ENCODE results near the gene TMEM123. TPM values are rescaled to one million over a fixed set of nuclear protein-coding genes. Genes with fewer than 3 reads are reported as not detected.

Gene TMEM123
- total RNA-seq, 1 experiment from 2014 or later: 400 TPM

DNA sequence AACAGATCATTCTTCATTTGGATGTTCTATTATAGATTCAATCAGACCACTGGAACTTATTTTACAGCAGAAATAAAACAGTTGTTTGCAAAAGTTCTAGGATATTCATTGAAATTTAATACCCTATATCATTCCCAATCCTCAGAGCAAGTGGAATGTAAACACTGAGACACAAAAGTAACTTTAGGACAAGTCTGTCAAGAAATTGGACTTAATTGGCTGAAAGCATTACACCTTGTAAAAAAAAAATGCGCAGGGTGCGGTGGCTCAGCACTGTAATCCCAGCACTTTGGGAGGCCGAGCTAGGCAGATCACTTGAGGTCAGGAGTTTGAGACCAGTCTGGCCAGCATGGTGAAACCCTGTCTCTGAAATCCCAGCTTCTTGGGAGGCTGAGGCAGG, 29.9 kb upstream of the TMEM123 start:
- H3K4me3 Mint-ChIP-seq (ENCODE audit: unreplicated experiment): no peak overlapping the region
- TF ChIP-seq CTCF (IDR thresholded peaks at IDR 0.05; ENCODE audit: insufficient read depth in 1 of 2, low read depth in 1 of 2, low read length in 1 of 2, severe bottlenecking in 1 of 2, unreplicated experiment in 1 of 2): no peak
- no peaks in the 10 kb centered on the region for H3K4me1 Mint-ChIP-seq (ENCODE audit: low read depth, unreplicated experiment)
- H3K27ac Mint-ChIP-seq (ENCODE audit: unreplicated experiment): no peak overlapping the region
- H3K27me3 ChIP-seq (replicated peaks; ENCODE audit: control insufficient read depth, insufficient read depth, low read length): no peaks in the 10 kb centered on the region
- H3K4me1 ChIP-seq: peaks cover 10% of the 10 kb centered on the region
- no peak for DNase-seq
- H3K9me3 ChIP-seq: no peaks in the 10 kb centered on the region
- H3K4me3 ChIP-seq (ENCODE audit: low read depth, low read length): no peak overlapping the region
- no TSS peak for BruUV-seq (replicated peaks)
- intact Hi-C loops (cut with micrococcal nuclease; ENCODE audit: unreplicated experiment): no loop called here
- no peaks in the 10 kb centered on the region for H3K27me3 Mint-ChIP-seq (ENCODE audit: insufficient read depth, unreplicated experiment)
- H3K9me3 Mint-ChIP-seq (ENCODE audit: unreplicated experiment): no peaks in the 10 kb centered on the region
- ChIA-PET POLR2A (no interaction called here), CTCF (no interaction called here)
- H3K36me3 ChIP-seq (ENCODE audit: control insufficient read depth, insufficient read depth, low read length): no peaks in the 10 kb centered on the region
- no peaks in the 10 kb centered on the region for H3K36me3 Mint-ChIP-seq (ENCODE audit: insufficient read depth, unreplicated experiment)

GRCh38 chr11:102479733-102480132, 27.2 kb upstream of the TMEM123 start:
- Mint-ChIP-seq H3K4me1 (ENCODE audit: low read depth, unreplicated experiment) (peaks cover 10% of the 10 kb centered on the region), H3K9me3 (ENCODE audit: unreplicated experiment) (no peaks in the 10 kb centered on the region), H3K27ac (ENCODE audit: unreplicated experiment) (no peak overlapping the region), H3K27me3 (ENCODE audit: insufficient read depth, unreplicated experiment) (no peaks in the 10 kb centered on the region), H3K36me3 (ENCODE audit: insufficient read depth, unreplicated experiment) (no peaks in the 10 kb centered on the region), H3K4me3 (ENCODE audit: unreplicated experiment) (no peak overlapping the region)
- BruUV-seq (replicated peaks): no TSS peak
- POLR2A ChIA-PET: no interaction called here
- CTCF ChIA-PET: interaction anchor here (0.5 to 1.3 kb wide), 2 partner anchors 89 to 1318 kb away, joined by 3 to 4 read pairs; no protein-coding TSS in a partner anchor
- Histone ChIP-seq H3K9me3 (no peaks in the 10 kb centered on the region), H3K4me1 (peaks cover 20% of the 10 kb centered on the region), H3K4me3 (ENCODE audit: low read depth, low read length) (no peak overlapping the region), H3K36me3 (ENCODE audit: control insufficient read depth, insufficient read depth, low read length) (no peaks in the 10 kb centered on the region), H3K27me3 (replicated peaks; ENCODE audit: control insufficient read depth, insufficient read depth, low read length) (no peaks in the 10 kb centered on the region)
- no peak for DNase-seq
- intact Hi-C loops (cut with micrococcal nuclease; ENCODE audit: unreplicated experiment): no loop called here
- TF ChIP-seq CTCF (IDR thresholded peaks at IDR 0.05; ENCODE audit: insufficient read depth in 1 of 2, low read depth in 1 of 2, low read length in 1 of 2, severe bottlenecking in 1 of 2, unreplicated experiment in 1 of 2): no peak

GRCh38 chr11:102478673-102479299, 26.2 kb upstream of the TMEM123 start:
- peaks cover 20% of the 10 kb centered on the region for H3K4me1 ChIP-seq

More at GRCh38 chr11:102478673-102479299, 26.2 kb upstream of the TMEM123 start:
- CTCF ChIA-PET: interaction anchor here (0.6 to 0.8 kb wide), 3 partner anchors 13 to 564 kb away, joined by 3 to 4 read pairs (median 3); partner anchors contain the start of gene CEP126
- no peaks in the 10 kb centered on the region for H3K27me3 Mint-ChIP-seq (ENCODE audit: insufficient read depth, unreplicated experiment)
- TF ChIP-seq CTCF (IDR thresholded peaks at IDR 0.05; ENCODE audit: insufficient read depth in 1 of 2, low read depth in 1 of 2, low read length in 1 of 2, severe bottlenecking in 1 of 2, unreplicated experiment in 1 of 2): no peak
- POLR2A ChIA-PET: no interaction called here
- H3K4me1 Mint-ChIP-seq (ENCODE audit: low read depth, unreplicated experiment): peaks cover 10% of the 10 kb centered on the region
- Histone ChIP-seq H3K36me3 (ENCODE audit: control insufficient read depth, insufficient read depth, low read length) (no peaks in the 10 kb centered on the region), H3K9me3 (no peaks in the 10 kb centered on the region), H3K27me3 (replicated peaks; ENCODE audit: control insufficient read depth, insufficient read depth, low read length) (no peaks in the 10 kb centered on the region), H3K4me3 (ENCODE audit: low read depth, low read length) (no peak overlapping the region)
- H3K27ac Mint-ChIP-seq (ENCODE audit: unreplicated experiment): no peak overlapping the region
- no peak overlapping the region for H3K4me3 Mint-ChIP-seq (ENCODE audit: unreplicated experiment)
- H3K9me3 Mint-ChIP-seq (ENCODE audit: unreplicated experiment): no peaks in the 10 kb centered on the region
- no TSS peak for BruUV-seq (replicated peaks)
- DNase-seq: no peak
- intact Hi-C loops (cut with micrococcal nuclease; ENCODE audit: unreplicated experiment): no loop called here
- no peaks in the 10 kb centered on the region for H3K36me3 Mint-ChIP-seq (ENCODE audit: insufficient read depth, unreplicated experiment)

All from Caco-2 (cell line).